Measurements from ENCODE around the gene KLK11.
"Not testable (repeated sequence)": the region's sequence is repeated elsewhere in the genome, so short reads cannot be mapped to it uniquely, and the experiment has no call there.

DNA sequence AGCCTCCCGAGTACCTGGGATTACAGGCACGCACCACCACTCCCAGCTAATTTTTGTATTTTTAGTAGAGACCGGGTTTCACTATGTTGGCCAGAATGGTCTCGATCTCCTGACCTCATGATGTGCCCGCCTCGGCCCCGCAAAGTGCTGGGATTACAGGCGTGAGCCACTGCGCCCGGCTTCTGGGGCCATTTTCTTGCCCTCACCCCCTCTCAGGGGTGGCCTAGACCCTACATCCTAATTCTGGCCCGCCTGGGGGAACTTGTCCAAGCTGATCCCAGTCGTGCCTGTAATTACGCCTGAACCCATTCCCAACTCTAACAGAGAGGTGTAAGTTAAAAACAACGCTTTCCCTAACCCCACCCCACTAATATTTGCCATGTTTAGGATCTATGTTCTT lies 42.0 kb downstream of the KLK11 start:
- TF ChIP-seq, protein P1, sequence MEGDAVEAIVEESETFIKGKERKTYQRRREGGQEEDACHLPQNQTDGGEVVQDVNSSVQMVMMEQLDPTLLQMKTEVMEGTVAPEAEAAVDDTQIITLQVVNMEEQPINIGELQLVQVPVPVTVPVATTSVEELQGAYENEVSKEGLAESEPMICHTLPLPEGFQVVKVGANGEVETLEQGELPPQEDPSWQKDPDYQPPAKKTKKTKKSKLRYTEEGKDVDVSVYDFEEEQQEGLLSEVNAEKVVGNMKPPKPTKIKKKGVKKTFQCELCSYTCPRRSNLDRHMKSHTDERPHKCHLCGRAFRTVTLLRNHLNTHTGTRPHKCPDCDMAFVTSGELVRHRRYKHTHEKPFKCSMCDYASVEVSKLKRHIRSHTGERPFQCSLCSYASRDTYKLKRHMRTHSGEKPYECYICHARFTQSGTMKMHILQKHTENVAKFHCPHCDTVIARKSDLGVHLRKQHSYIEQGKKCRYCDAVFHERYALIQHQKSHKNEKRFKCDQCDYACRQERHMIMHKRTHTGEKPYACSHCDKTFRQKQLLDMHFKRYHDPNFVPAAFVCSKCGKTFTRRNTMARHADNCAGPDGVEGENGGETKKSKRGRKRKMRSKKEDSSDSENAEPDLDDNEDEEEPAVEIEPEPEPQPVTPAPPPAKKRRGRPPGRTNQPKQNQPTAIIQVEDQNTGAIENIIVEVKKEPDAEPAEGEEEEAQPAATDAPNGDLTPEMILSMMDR (IDR thresholded peaks at IDR 0.05), result not testable (repeated sequence)
- TF ChIP-seq POLR2AphosphoS5 (IDR thresholded peaks at IDR 0.05; ENCODE audit: low read depth, low read length); REST (IDR thresholded peaks at IDR 0.05; ENCODE audit: insufficient read depth in 1 of 2, low read depth in 2 of 2, low read length in 1 of 2); TCF7L2 (IDR thresholded peaks at IDR 0.05; ENCODE audit: low read depth, low read length): not testable (repeated sequence)

Data from Panc1 (cell line).